Measurements from ENCODE around the gene NR1D1. TPM values are rescaled to one million over a fixed set of nuclear protein-coding genes. Genes with fewer than 3 reads are reported as not detected.
A peak's percentile ranks its signal among the peaks of the same experiment; 100 is the strongest.

The NR1D1 gene
- total and polyA plus RNA-seq, 2 experiments from 2014 or later = 2.4 to 5.4 TPM

DNA sequence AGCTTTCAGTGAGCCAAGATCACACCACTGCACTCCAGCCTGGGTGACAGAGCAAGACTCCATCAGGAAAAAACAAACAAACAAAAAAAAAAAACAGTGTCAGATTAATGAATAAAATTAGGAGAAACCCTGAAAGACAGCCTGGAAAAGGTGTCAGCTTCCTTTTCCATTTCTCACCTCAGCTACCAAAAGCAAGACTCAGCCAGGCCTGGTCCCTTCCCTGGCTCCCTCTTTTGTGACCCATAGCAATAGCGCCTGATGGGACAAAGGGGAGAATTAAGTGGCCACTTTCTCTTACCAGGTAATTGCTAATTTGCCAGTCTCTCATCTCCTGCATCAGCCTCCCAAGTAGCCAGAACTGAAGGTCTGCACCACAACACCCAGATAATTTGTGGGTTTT lies 41.5 kb downstream of the NR1D1 start:
- Histone ChIP-seq H3K27ac (no peak overlapping the region), H2AFZ (no peak overlapping the region), H4K20me1 (ENCODE audit: insufficient read depth) (no peaks in the 10 kb centered on the region), H3K79me2 (ENCODE audit: insufficient read depth) (peaks cover 14% of the 10 kb centered on the region), H3K4me1 (ENCODE audit: insufficient read depth) (peaks cover 8% of the 10 kb centered on the region), H3K9me2 (ENCODE audit: insufficient read depth) (no peaks in the 10 kb centered on the region), H3K27me3 (replicated peaks; ENCODE audit: insufficient read depth) (no peaks in the 10 kb centered on the region), H3K36me3 (ENCODE audit: low read depth) (no peaks in the 10 kb centered on the region), H3K4me2 (ENCODE audit: unreplicated experiment) (no peak overlapping the region), H3K9ac (no peak overlapping the region), H3K9me3 (ENCODE audit: low read depth) (no peaks in the 10 kb centered on the region), H3K4me3 (no peak overlapping the region), H3F3A (ENCODE audit: insufficient read depth) (0 out of 2 replicates have a peak, but pooled peaks cover 6% of the 10 kb centered on the region)
- DNase-seq = no peak
- in situ Hi-C loops (cut with MboI) = no loop called here
- TF ChIP-seq EZH2 (IDR thresholded peaks at IDR 0.05; ENCODE audit: insufficient read depth, poor library complexity, severe bottlenecking) (no peak), EZH2phosphoT487 (IDR thresholded peaks at IDR 0.05; ENCODE audit: insufficient read depth, low read depth) (no peak)
- WGBS, 2 experiments (ENCODE audit: low coverage in 1 of 2, low lambda C conversion rate in 2 of 2, missing lambda C conversion rate in 2 of 2) = 92 to 96% methylated on average over 1 of the region's 1 CpG

DNA sequence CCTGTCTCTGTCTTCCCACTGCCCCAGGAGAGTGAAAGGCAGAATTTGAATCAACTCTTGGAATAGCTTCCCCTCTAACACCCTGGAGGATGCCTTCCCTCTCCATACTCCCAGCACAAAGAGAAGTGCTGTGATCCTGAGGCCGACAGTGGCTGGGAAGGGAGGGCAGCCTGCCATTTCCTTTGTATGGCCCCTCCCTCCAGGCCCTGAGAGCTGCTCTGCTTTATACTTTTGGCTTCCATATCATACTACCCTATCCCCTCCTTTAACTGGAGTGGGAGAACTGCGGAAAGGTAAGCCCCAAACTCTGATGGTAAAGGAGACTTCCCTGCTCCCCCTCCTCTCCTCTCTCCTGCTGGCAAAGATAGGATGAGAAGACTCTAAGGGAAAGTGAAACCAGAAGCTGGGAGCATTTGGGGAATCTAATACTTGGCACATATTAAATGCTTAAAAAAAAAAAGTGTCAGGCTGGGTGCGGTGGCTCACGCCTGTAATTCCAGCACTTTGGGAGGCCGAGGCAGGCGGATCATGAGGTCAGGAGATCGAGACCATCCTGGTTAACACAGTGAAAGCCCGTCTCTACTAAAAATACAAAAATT lies 42.1 kb downstream of the NR1D1 start:
- Histone ChIP-seq H3K9ac (peak overlapping the region; percentile 18; the same call in 1 of the 2 replicates), H3K9me2 (ENCODE audit: insufficient read depth) (no peaks in the 10 kb centered on the region), H3K27me3 (replicated peaks; ENCODE audit: insufficient read depth) (no peaks in the 10 kb centered on the region), H3K36me3 (ENCODE audit: low read depth) (no peaks in the 10 kb centered on the region), H3K27ac (no peak overlapping the region), H3F3A (ENCODE audit: insufficient read depth) (0 out of 2 replicates have a peak, but pooled peaks cover 6% of the 10 kb centered on the region), H4K20me1 (ENCODE audit: insufficient read depth) (no peaks in the 10 kb centered on the region), H3K4me2 (ENCODE audit: unreplicated experiment) (no peak overlapping the region), H3K9me3 (ENCODE audit: low read depth) (no peaks in the 10 kb centered on the region), H3K79me2 (ENCODE audit: insufficient read depth) (peaks cover 14% of the 10 kb centered on the region), H2AFZ (peak overlapping the region; percentile 75), H3K4me3 (0 out of 2 replicates have a peak overlapping the region, but pooled peaks have one; percentile 18), H3K4me1 (ENCODE audit: insufficient read depth) (peaks cover 8% of the 10 kb centered on the region; the same call in 1 of the 2 replicates)
- TF ChIP-seq EZH2phosphoT487 (IDR thresholded peaks at IDR 0.05; ENCODE audit: insufficient read depth, low read depth) (no peak), EZH2 (IDR thresholded peaks at IDR 0.05; ENCODE audit: insufficient read depth, poor library complexity, severe bottlenecking) (no peak)
- peak; percentile 41 for DNase-seq
- 48 to 52% methylated on average over 8 of the region's 8 CpGs for WGBS, 2 experiments (ENCODE audit: low coverage in 1 of 2, low lambda C conversion rate in 2 of 2, missing lambda C conversion rate in 2 of 2)
- in situ Hi-C loops (cut with MboI) = no loop called here

DNA sequence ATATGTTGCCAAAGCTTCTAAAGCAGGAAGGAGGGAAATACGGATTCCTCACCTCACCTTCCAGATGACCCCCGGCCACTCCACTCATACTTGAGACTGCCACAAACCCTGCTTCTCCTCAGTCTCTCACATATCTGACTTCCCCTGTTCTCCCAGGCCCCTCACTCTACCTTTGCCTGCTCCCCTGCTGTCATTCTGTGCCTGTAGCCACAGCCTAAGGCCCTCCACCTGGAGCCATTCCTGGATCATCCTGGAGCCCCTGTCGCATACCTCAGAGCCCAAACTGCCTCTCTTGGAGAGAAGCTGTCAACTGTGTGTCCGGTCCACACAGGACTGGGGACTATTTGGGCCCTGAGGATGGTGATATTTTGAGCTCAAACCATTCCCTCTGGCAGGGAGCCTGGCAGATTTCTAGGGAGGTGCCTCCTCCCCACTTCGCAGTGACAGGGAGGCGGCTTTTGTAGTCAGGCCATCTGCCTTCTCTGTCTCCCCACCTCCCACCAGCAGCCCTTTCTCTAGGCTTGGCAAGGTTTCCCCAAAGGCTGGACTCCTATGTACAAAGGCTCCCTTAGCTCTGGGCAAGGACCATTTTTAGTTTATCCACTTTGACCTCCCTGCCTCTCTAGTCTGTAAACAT lies 43.9 kb downstream of the NR1D1 start:
- DNase-seq = no peak
- H3K27ac ChIP-seq = no peak overlapping the region
- in situ Hi-C loops (cut with MboI) = no loop called here
- no peak overlapping the region for H3K4me2 ChIP-seq (ENCODE audit: unreplicated experiment)
- 0 out of 2 replicates have a peak, but pooled peaks cover 6% of the 10 kb centered on the region for H3F3A ChIP-seq (ENCODE audit: insufficient read depth)
- H3K4me1 ChIP-seq (ENCODE audit: insufficient read depth) = peaks cover 10% of the 10 kb centered on the region; the same call in 1 of the 2 replicates
- no peaks in the 10 kb centered on the region for H4K20me1 ChIP-seq (ENCODE audit: insufficient read depth)
- TF ChIP-seq EZH2 (IDR thresholded peaks at IDR 0.05; ENCODE audit: insufficient read depth, poor library complexity, severe bottlenecking) (no peak), EZH2phosphoT487 (IDR thresholded peaks at IDR 0.05; ENCODE audit: insufficient read depth, low read depth) (no peak)
- peaks cover 16% of the 10 kb centered on the region for H3K79me2 ChIP-seq (ENCODE audit: insufficient read depth)
- H3K9me3 ChIP-seq (ENCODE audit: low read depth) = no peaks in the 10 kb centered on the region
- no peak overlapping the region for H3K4me3 ChIP-seq
- H3K9me2 ChIP-seq (ENCODE audit: insufficient read depth) = no peaks in the 10 kb centered on the region
- no peaks in the 10 kb centered on the region for H3K27me3 ChIP-seq (replicated peaks; ENCODE audit: insufficient read depth)
- no peak overlapping the region for H2AFZ ChIP-seq
- WGBS, 2 experiments (ENCODE audit: low coverage in 1 of 2, low lambda C conversion rate in 2 of 2, missing lambda C conversion rate in 2 of 2) = 67% methylated on average over 6 of the region's 6 CpGs
- no peaks in the 10 kb centered on the region; the same call in 1 of the 2 replicates for H3K36me3 ChIP-seq (ENCODE audit: low read depth)
- no peak overlapping the region for H3K9ac ChIP-seq

Other genes with a start within 250 kb of the NR1D1 start
- not detected in 2 replicates for gene IKZF3, start 236.3 kb downstream of the NR1D1 start, total RNA-seq (2014; rRNA removed; shearing (Covaris generic))
- 0.09 and 0.11 TPM in 2 replicates for gene IKZF3, start 236.3 kb downstream of the NR1D1 start, polyA plus RNA-seq (2016; fragmentation: Nextera tagmentation; extraction: Ambion mirVana)
- not detected in 2 replicates for gene ZPBP2, start 232.4 kb downstream of the NR1D1 start, total RNA-seq (2014; rRNA removed; shearing (Covaris generic))
- gene ZPBP2, start 232.4 kb downstream of the NR1D1 start, polyA plus RNA-seq (2016; fragmentation: Nextera tagmentation; extraction: Ambion mirVana) = not detected in 2 replicates
- gene GSDMB, start 182.0 kb downstream of the NR1D1 start, total RNA-seq (2014; rRNA removed; shearing (Covaris generic)) = 2.1 and 2.5 TPM in 2 replicates
- 1.8 TPM in 2 replicates for gene GSDMB, start 182.0 kb downstream of the NR1D1 start, polyA plus RNA-seq (2016; fragmentation: Nextera tagmentation; extraction: Ambion mirVana)
- gene ORMDL3, start 173.0 kb downstream of the NR1D1 start, total RNA-seq (2014; rRNA removed; shearing (Covaris generic)) = 60.4 and 66.0 TPM in 2 replicates
- 12.0 and 13.2 TPM in 2 replicates for gene ORMDL3, start 173.0 kb downstream of the NR1D1 start, polyA plus RNA-seq (2016; fragmentation: Nextera tagmentation; extraction: Ambion mirVana)
- gene LRRC3C, start 172.9 kb downstream of the NR1D1 start, total RNA-seq (2014; rRNA removed; shearing (Covaris generic)) = not detected in 2 replicates
- gene LRRC3C, start 172.9 kb downstream of the NR1D1 start, polyA plus RNA-seq (2016; fragmentation: Nextera tagmentation; extraction: Ambion mirVana) = not detected in 2 replicates
- not detected in 2 replicates for gene GSDMA, start 137.6 kb downstream of the NR1D1 start, total RNA-seq (2014; rRNA removed; shearing (Covaris generic))
- gene GSDMA, start 137.6 kb downstream of the NR1D1 start, polyA plus RNA-seq (2016; fragmentation: Nextera tagmentation; extraction: Ambion mirVana) = 0.09 and 0.21 TPM in 2 replicates
- gene PSMD3, start 119.8 kb downstream of the NR1D1 start, total RNA-seq (2014; rRNA removed; shearing (Covaris generic)) = 103 and 116 TPM in 2 replicates
- gene PSMD3, start 119.8 kb downstream of the NR1D1 start, polyA plus RNA-seq (2016; fragmentation: Nextera tagmentation; extraction: Ambion mirVana) = 102 and 106 TPM in 2 replicates
- not detected in 2 replicates for gene CSF3, start 85.1 kb downstream of the NR1D1 start, total RNA-seq (2014; rRNA removed; shearing (Covaris generic))
- 0.13 TPM in 1 of 2 replicates, not detected in the other for gene CSF3, start 85.1 kb downstream of the NR1D1 start, polyA plus RNA-seq (2016; fragmentation: Nextera tagmentation; extraction: Ambion mirVana)
- 35.3 and 37.3 TPM in 2 replicates for gene MED24, start 46.2 kb downstream of the NR1D1 start, total RNA-seq (2014; rRNA removed; shearing (Covaris generic))
- 33.6 and 35.2 TPM in 2 replicates for gene MED24, start 46.2 kb downstream of the NR1D1 start, polyA plus RNA-seq (2016; fragmentation: Nextera tagmentation; extraction: Ambion mirVana)
- 33.3 and 36.2 TPM in 2 replicates for gene THRA, start 37.6 kb downstream of the NR1D1 start, total RNA-seq (2014; rRNA removed; shearing (Covaris generic))
- 15.8 and 16.4 TPM in 2 replicates for gene THRA, start 37.6 kb downstream of the NR1D1 start, polyA plus RNA-seq (2016; fragmentation: Nextera tagmentation; extraction: Ambion mirVana)
- gene MSL1, start 21.4 kb upstream of the NR1D1 start, total RNA-seq (2014; rRNA removed; shearing (Covaris generic)) = 45.3 and 76.1 TPM in 2 replicates
- gene MSL1, start 21.4 kb upstream of the NR1D1 start, polyA plus RNA-seq (2016; fragmentation: Nextera tagmentation; extraction: Ambion mirVana) = 8.9 and 9.0 TPM in 2 replicates
- 28.7 and 49.3 TPM in 2 replicates for gene CASC3, start 39.9 kb upstream of the NR1D1 start, total RNA-seq (2014; rRNA removed; shearing (Covaris generic))
- 37.1 and 39.1 TPM in 2 replicates for gene CASC3, start 39.9 kb upstream of the NR1D1 start, polyA plus RNA-seq (2016; fragmentation: Nextera tagmentation; extraction: Ambion mirVana)
- gene RAPGEFL1, start 76.9 kb upstream of the NR1D1 start, total RNA-seq (2014; rRNA removed; shearing (Covaris generic)) = 0.51 and 0.76 TPM in 2 replicates
- gene RAPGEFL1, start 76.9 kb upstream of the NR1D1 start, polyA plus RNA-seq (2016; fragmentation: Nextera tagmentation; extraction: Ambion mirVana) = 0.77 and 0.96 TPM in 2 replicates
- gene WIPF2, start 118.7 kb upstream of the NR1D1 start, total RNA-seq (2014; rRNA removed; shearing (Covaris generic)) = 5.9 and 6.2 TPM in 2 replicates
- 20.5 and 21.5 TPM in 2 replicates for gene WIPF2, start 118.7 kb upstream of the NR1D1 start, polyA plus RNA-seq (2016; fragmentation: Nextera tagmentation; extraction: Ambion mirVana)
- gene CDC6, start 187.3 kb upstream of the NR1D1 start, total RNA-seq (2014; rRNA removed; shearing (Covaris generic)) = 12.4 and 13.4 TPM in 2 replicates
- gene CDC6, start 187.3 kb upstream of the NR1D1 start, polyA plus RNA-seq (2016; fragmentation: Nextera tagmentation; extraction: Ambion mirVana) = 8.8 and 9.8 TPM in 2 replicates
- gene RARA, start 208.6 kb upstream of the NR1D1 start, total RNA-seq (2014; rRNA removed; shearing (Covaris generic)) = 32.2 and 38.9 TPM in 2 replicates
- 23.7 and 24.5 TPM in 2 replicates for gene RARA, start 208.6 kb upstream of the NR1D1 start, polyA plus RNA-seq (2016; fragmentation: Nextera tagmentation; extraction: Ambion mirVana)